HepG2 (cell line): ENCODE data around the gene CTSA. TPM values are rescaled to one million over a fixed set of nuclear protein-coding genes. Genes with fewer than 3 reads are reported as not detected.

Experiments used
- ATAC-seq: fragments of 200-7000 bp; cut with Tn5 transposase; 3 replicates; pipeline ENCODE4 v1.9.1; 2020; ENCODE audit warnings: mild to moderate bottlenecking, moderate library complexity
- BruUV-seq: library from RNA; stranded (reverse); fragments of 400-500 nt; replicated peaks from 2 replicates; lab custom pipeline; 2021; lab: Mats Ljungman, UMichigan
- CTCF ChIA-PET: fragments of 300-600 bp; formaldehyde crosslinking; extraction: SDS; loops from one replicate; lab custom pipeline; 2021; ENCODE audit warnings: low total read pairs, inconsistent platforms, low intra/inter-chr PET ratio; lab: Yijun Ruan, JAX
- POLR2A ChIA-PET: fragments of 350-600 bp; sonication (Branson Sonifier 250); formaldehyde crosslinking; loops from one replicate; lab custom pipeline; 2020; ENCODE audit warnings: antibody characterized with exemption, inconsistent platforms; lab: Yijun Ruan, JAX
- DNase-seq: peaks from one replicate; pipeline ENCODE4 v3.0.0-alpha.2; 2015; ENCODE audit warnings: low spot score
- FAIRE-seq: peaks from 3 replicates; lab custom pipeline; 2011; peaks lifted over from hg19 to GRCh38; lab: Jason Lieb, UNC
- H2AFZ ChIP-seq: one replicate; pipeline ENCODE4 v1.6.1; 2011; ENCODE audit warnings: low read length, inconsistent platforms
- H3K27ac ChIP-seq: fragments of 300-600 bp; 3 replicates; pipeline ENCODE4 v1.8.0; 2011; ENCODE audit warnings: mixed run types, mild to moderate bottlenecking, mixed read lengths, low read length, inconsistent platforms; ENCODE audit not compliant: insufficient read depth; ENCODE audit errors: extremely low read length
- H3K27me3 ChIP-seq, 2 experiments: fragments of 200-600 bp in 1 of 2; 2 replicates in 1 of 2; 3 replicates in 1 of 2; pipeline versions ENCODE4 v1.6.0 to v1.8.0; 2011; ENCODE audit warnings: low read length in 2 of 2, mild to moderate bottlenecking in 2 of 2, moderate library complexity in 2 of 2, inconsistent platforms in 1 of 2; ENCODE audit not compliant: insufficient read depth in 2 of 2, control insufficient read depth in 1 of 2
- H3K36me3 ChIP-seq, 2 experiments: fragments of 200-600 bp in 1 of 2; replicated peaks in 1 of 2; 2 replicates in 1 of 2; 3 replicates in 1 of 2; pipeline versions ENCODE4 v1.5.1 to v1.8.0; 2011; ENCODE audit warnings: low read length in 2 of 2, inconsistent platforms in 1 of 2; ENCODE audit not compliant: insufficient read depth in 2 of 2, control insufficient read depth in 1 of 2
- H3K4me1 ChIP-seq: 2 replicates; pipeline ENCODE4 v1.5.1; 2012; ENCODE audit warnings: low read length, inconsistent platforms; ENCODE audit not compliant: insufficient read depth
- H3K4me2 ChIP-seq: 2 replicates; pipeline ENCODE4 v1.6.0; 2011; ENCODE audit warnings: low read depth, low read length, inconsistent platforms
- H3K4me3 ChIP-seq, 3 experiments: fragments of 200-600 bp in 1 of 3; sonication (generic), shearing (Covaris generic) in 1 of 3; replicated peaks in 1 of 3; 2 replicates each; pipeline ENCODE4 v1.5.1; 2011 to 2016; ENCODE audit warnings: low read length in 3 of 3, inconsistent platforms in 2 of 3, low read depth in 2 of 3, mild to moderate bottlenecking in 2 of 3, control low read depth in 1 of 3, mixed read lengths in 1 of 3; ENCODE audit not compliant: insufficient read depth in 1 of 3
- H3K79me2 ChIP-seq: one replicate; pipeline ENCODE4 v1.6.1; 2011; ENCODE audit warnings: low read length, inconsistent platforms; ENCODE audit not compliant: insufficient read depth
- H3K9ac ChIP-seq: 2 replicates; pipeline ENCODE4 v1.6.0; 2011; ENCODE audit warnings: mild to moderate bottlenecking, low read depth, low read length, inconsistent platforms; ENCODE audit not compliant: insufficient read depth
- H3K9me3 ChIP-seq: 2 replicates; pipeline ENCODE4 v1.5.1; 2012; ENCODE audit warnings: mild to moderate bottlenecking, low read length
- H4K20me1 ChIP-seq: 2 replicates; pipeline ENCODE4 v1.6.0; 2011; ENCODE audit warnings: inconsistent platforms, mild to moderate bottlenecking, low read length, moderate library complexity; ENCODE audit not compliant: insufficient read depth
- CENPX ChIP-seq: sonication (generic); formaldehyde crosslinking; IDR thresholded peaks from 2 replicates; pipeline ENCODE4 v1.9.0; 2021; ENCODE audit warnings: mild to moderate bottlenecking, missing genetic modification reagents, moderate library complexity
- CTCF ChIP-seq: sonication (generic); formaldehyde crosslinking; IDR thresholded peaks from 2 replicates; pipeline ENCODE4 v1.5.0; 2020; ENCODE audit warnings: mild to moderate bottlenecking, missing genetic modification reagents, moderate library complexity
- DDIT3 ChIP-seq: sonication (generic); formaldehyde crosslinking; IDR thresholded peaks from 2 replicates; pipeline ENCODE4 v1.4.0; 2020; ENCODE audit warnings: mild to moderate bottlenecking, missing genetic modification reagents
- HNRNPLL ChIP-seq: fragments of 200-400 bp; formaldehyde crosslinking; IDR thresholded peaks from 2 replicates; pipeline ENCODE4 v1.6.1; 2017; ENCODE audit warnings: mild to moderate bottlenecking, low read depth, low read length; ENCODE audit not compliant: poor library complexity, severe bottlenecking
- MTA1 ChIP-seq: sonication (generic); formaldehyde crosslinking; IDR thresholded peaks from 2 replicates; pipeline ENCODE4 v1.4.0; 2020; ENCODE audit warnings: missing genetic modification reagents, mild to moderate bottlenecking, borderline replicate concordance
- PCBP1 ChIP-seq: fragments of 200-400 bp; formaldehyde crosslinking; IDR thresholded peaks from 2 replicates; pipeline ENCODE4 v1.6.1; 2017; ENCODE audit warnings: mild to moderate bottlenecking, low read depth, low read length, borderline replicate concordance
- POLR2AphosphoS5 ChIP-seq: IDR thresholded peaks from 2 replicates; pipeline ENCODE4 v1.6.1; 2012; ENCODE audit warnings: low read depth, low read length
- POLR2G ChIP-seq: fragments of 200-400 bp; formaldehyde crosslinking; IDR thresholded peaks from 2 replicates; pipeline ENCODE4 v1.6.1; 2018; ENCODE audit warnings: mild to moderate bottlenecking, low read depth, low read length, moderate library complexity
- RBFOX2 ChIP-seq: fragments of 200-400 bp; formaldehyde crosslinking; IDR thresholded peaks from 2 replicates; pipeline ENCODE4 v1.6.1; 2017; ENCODE audit warnings: low read depth, mild to moderate bottlenecking, low read length
- SP4 ChIP-seq: sonication (generic); formaldehyde crosslinking; IDR thresholded peaks from 2 replicates; pipeline ENCODE4 v1.8.1; 2023; ENCODE audit warnings: mild to moderate bottlenecking, missing genetic modification reagents
- SSRP1 ChIP-seq: IDR thresholded peaks from 2 replicates; pipeline ENCODE4 v1.6.1; 2016; ENCODE audit warnings: control low read depth
- ZFP91 ChIP-seq: sonication (generic); formaldehyde crosslinking; IDR thresholded peaks from 2 replicates; pipeline ENCODE4 v1.9.0; 2022; ENCODE audit warnings: missing genetic modification reagents, mild to moderate bottlenecking, borderline replicate concordance
- ZNF513 ChIP-seq: sonication (generic); formaldehyde crosslinking; conservative IDR thresholded peaks from 2 replicates; pipeline ENCODE4 v1.5.0; 2020; ENCODE audit warnings: missing genetic modification reagents
- ZNF710 ChIP-seq: sonication (generic); formaldehyde crosslinking; IDR thresholded peaks from 2 replicates; pipeline ENCODE4 v1.5.0; 2020; ENCODE audit warnings: mild to moderate bottlenecking, missing genetic modification reagents, borderline replicate concordance
- ZNF776 ChIP-seq: sonication (generic); formaldehyde crosslinking; IDR thresholded peaks from 2 replicates; pipeline ENCODE4 v1.4.0; 2020; ENCODE audit warnings: mild to moderate bottlenecking, missing genetic modification reagents
- WGBS: methylation state at CpG from one replicate; pipeline ENCODE4 v1.1.6; 2017; ENCODE audit warnings: low lambda C conversion rate; 5-methylcytosine and 5-hydroxymethylcytosine counted together
- in situ Hi-C: cut with HindIII; loops from 2 replicates; pipeline ENCODE4 v1.10.0; 2017; ENCODE audit warnings: low pct_unique_long_range_greater_than_20kb; ENCODE audit not compliant: extremely low pct_ligation_motif_present
- intact Hi-C: fragments of 100-400 bp; cut with micrococcal nuclease; formaldehyde crosslinking; loops from one replicate; pipeline ENCODE4 v1.10.0; 2022; ENCODE audit not compliant: unreplicated experiment
- polyA plus RNA-seq, 8 experiments: library from polyadenylated mRNA; depleted of rRNA in 3 of 8; stranded (reverse) in 7 of 8; unstranded in 1 of 8; fragments of >200 nt; fragmentation: Illumina TruSeq in 4 of 8; extraction: Trizol in 4 of 8; gene quantifications; 2 replicates each; pipeline versions ENCODE4 v1.2.1 to v1.2.3, GENCODE V29; 2011 to 2016; ENCODE audit warnings: low read depth in 4 of 8, missing spikeins in 1 of 8, mixed read lengths in 1 of 8; ENCODE audit not compliant: insufficient read depth in 1 of 8
- total RNA-seq, 5 experiments: library from RNA; depleted of rRNA; stranded (reverse); fragments of >200 nt; fragmentation: Illumina TruSeq; extraction: Trizol; gene quantifications; 2 replicates each; pipeline ENCODE4 v1.2.3, GENCODE V29; 2016; ENCODE audit warnings: low read depth in 1 of 5

Gene CTSA
- total and polyA plus RNA-seq, 2 of the 13 experiments (the other 11 are each of a cell fraction or from before 2014, with no cell fraction given) = 202 to 231 TPM

- Histone ChIP-seq H2AFZ (no peak overlapping the region), H3K4me1 (peaks cover 46% of the 10 kb centered on the region), H3K9ac (no peak overlapping the region), H3K79me2 (peaks cover 32% of the 10 kb centered on the region), H3K4me3 (no peak overlapping the region), H3K9me3 (no peaks in the 10 kb centered on the region), H3K27me3 (no peaks in the 10 kb centered on the region), H3K27ac (no peak overlapping the region), H3K36me3 (peaks cover 21 to 44% of the 10 kb centered on the region in 2 experiments), H3K4me2 (no peak overlapping the region), H4K20me1 (no peaks in the 10 kb centered on the region)
- FAIRE-seq (no peak), DNase-seq (no peak), ATAC-seq (no peak)
- WGBS = 97% methylated on average over 19 of the region's 19 CpGs
- ChIA-PET CTCF (interaction anchor here (0.6 kb wide), 1 partner anchor 61 kb away, joined by 3 read pairs; no protein-coding TSS in a partner anchor), POLR2A (interaction anchor here (1.5 to 7.5 kb wide), 5 partner anchors 18 to 60 kb away, joined by 4 to 78 read pairs (median 12); partner anchors contain the start of genes PCIF1 and SNX21)
- in situ Hi-C loops = no loop called here
- intact Hi-C loops = loop anchor here (10.0 kb wide), 1 partner anchor 92 kb away; the partner anchor contains the start of genes DNTTIP1 and WFDC3
- BruUV-seq = no TSS peak
- peak; percentile 49; the same call in 1 of the 2 replicates for TF ChIP-seq MTA1 (CRISPR knock-in tag)
- no peak for TF ChIP-seq ZNF776
- TF ChIP-seq CENPX (CRISPR knock-in tag) = no peak
- TF ChIP-seq DDIT3 (CRISPR knock-in tag) = no peak
- no peak for TF ChIP-seq ZNF513 (CRISPR knock-in tag)
- TF ChIP-seq SSRP1 (CRISPR knock-in tag) = peak; percentile 61; the same call in 1 of the 2 replicates
- TF ChIP-seq HNRNPLL = peak; percentile 15
- 0 out of 2 replicates have a peak, but pooled peaks have one; percentile 26 for TF ChIP-seq PCBP1
- peak; percentile 26 for TF ChIP-seq CTCF (CRISPR knock-in tag)
- TF ChIP-seq RBFOX2 = peak; percentile 71; the same call in 1 of the 2 replicates
- TF ChIP-seq ZFP91 (CRISPR knock-in tag) = peak; percentile 38; the same call in 1 of the 2 replicates
- no peak for TF ChIP-seq ZNF710 (CRISPR knock-in tag)
- TF ChIP-seq POLR2G = peak; percentile 53
- TF ChIP-seq SP4 = peak; percentile 45; the same call in 1 of the 2 replicates
- peak; percentile 31 for TF ChIP-seq POLR2AphosphoS5
Observed at GRCh38 chr20:45886590-45887345, 4.4 kb upstream of the CTSA start.
